Lower leg skin (tissue), 4 donors: ENCODE measurements around the gene TMEM164. TPM values are rescaled to one million over a fixed set of nuclear protein-coding genes. Genes with fewer than 3 reads are reported as not detected.
A peak's percentile ranks its signal among the peaks of the same experiment; 100 is the strongest.

Experiments used
- DNase-seq, 2 donors: peaks; one replicate each; pipeline ENCODE4 v3.0.0-alpha.2; 2019; ENCODE audit warnings: low spot score in 2 of 2
- H3K4me3 ChIP-seq: fragments of 200-600 bp; sonication (generic); 2 replicates; pipeline ENCODE4 v1.5.1; 2017; ENCODE audit warnings: mild to moderate bottlenecking, low read depth; ENCODE audit not compliant: poor library complexity, severe bottlenecking
- CTCF ChIP-seq, 3 donors: fragments of 450-650 bp; IDR thresholded peaks; one replicate each; pipeline ENCODE4 v1.5.1; 2016; ENCODE audit warnings: antibody characterized with exemption in 3 of 3, mild to moderate bottlenecking in 3 of 3, moderate library complexity in 2 of 3
- POLR2A ChIP-seq, 2 donors: fragments of 450-650 bp; IDR thresholded peaks; one replicate each; pipeline ENCODE4 v1.6.1; 2016 to 2017; ENCODE audit warnings: antibody characterized with exemption in 2 of 2, mild to moderate bottlenecking in 1 of 2, moderate library complexity in 1 of 2
- WGBS, 2 donors: methylation state at CpG; one replicate each; pipeline ENCODE4 v1.1.5; 2018; 5-methylcytosine and 5-hydroxymethylcytosine counted together
- intact Hi-C: fragments of 100-400 bp; cut with DNase I; formaldehyde crosslinking; loops from one replicate; pipeline ENCODE4 v1.15.0; 2023; ENCODE audit warnings: low total_unique reads
- total RNA-seq, 4 donors: library from RNA; depleted of rRNA; stranded (reverse); fragments of >200 nt; gene quantifications; one replicate each; pipeline ENCODE4 v1.1.0, GENCODE V29; 2016

TMEM164 gene
- total RNA-seq, 4 donors from 2014 or later: 39.4 to 73.2 (median 60.8) TPM

DNA sequence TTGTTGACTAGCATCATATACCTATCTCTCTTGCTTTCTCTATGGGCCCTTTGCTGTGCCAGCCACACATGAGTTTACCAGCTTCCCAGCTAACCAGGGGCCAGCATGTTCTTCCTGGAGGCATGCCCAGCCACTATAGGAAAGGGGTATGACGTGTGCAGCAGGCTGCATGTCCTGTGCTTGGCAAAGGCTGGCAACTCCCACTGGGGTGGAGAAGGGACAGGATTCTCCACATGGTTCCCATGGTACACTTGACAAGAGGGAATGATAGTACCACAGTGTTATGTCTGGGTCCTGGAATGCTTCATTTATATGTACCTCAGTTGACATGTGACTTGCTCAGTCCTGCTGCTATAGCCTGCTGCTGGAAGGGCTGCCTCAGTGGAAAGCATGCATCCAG lies 78.8 kb downstream of the TMEM164 start:
- no peak overlapping the region for H3K4me3 ChIP-seq
- TF ChIP-seq POLR2A (IDR thresholded peaks at IDR 0.05) (no peak), CTCF (IDR thresholded peaks at IDR 0.05) (no peak)
- DNase-seq: peak in 1 of 2 donors; percentile 14
- WGBS, 2 donors: 21 to 40% methylated on average over 1 of the region's 1 CpG
- intact Hi-C loops: no loop called here

DNA sequence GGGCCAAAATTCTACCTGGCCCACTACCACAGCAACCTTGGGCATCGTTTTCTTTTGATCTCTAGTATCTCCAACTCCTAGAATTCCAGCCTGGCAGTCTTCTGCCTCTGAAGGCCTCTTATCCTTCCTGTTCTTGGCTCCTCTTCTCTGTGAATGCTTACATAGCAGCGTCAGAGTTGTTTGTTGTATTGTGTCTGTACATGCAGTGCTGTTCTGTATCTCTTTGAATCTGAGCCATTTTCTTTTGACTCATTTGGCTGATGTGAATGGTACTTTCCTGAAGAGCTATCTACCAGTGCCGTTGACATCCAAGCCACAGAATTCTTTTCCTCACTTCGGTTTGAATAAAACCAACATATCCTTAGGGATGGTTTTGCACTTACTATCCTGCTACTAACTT lies 79.2 kb downstream of the TMEM164 start:
- DNase-seq: peak in 1 of 2 donors; percentile 16
- TF ChIP-seq CTCF (IDR thresholded peaks at IDR 0.05) (no peak), POLR2A (IDR thresholded peaks at IDR 0.05) (no peak)
- H3K4me3 ChIP-seq: no peak overlapping the region
- 13 to 33% methylated on average over 4 of the region's 4 CpGs for WGBS, 2 donors
- intact Hi-C loops: no loop called here

GRCh38 chrX:110086162-110086915 lies 83.4 kb downstream of the TMEM164 start:
- intact Hi-C loops: no loop called here
- no peak overlapping the region for H3K4me3 ChIP-seq
- TF ChIP-seq CTCF (IDR thresholded peaks at IDR 0.05) (no peak), POLR2A (IDR thresholded peaks at IDR 0.05) (no peak)
- no peak for DNase-seq

DNA sequence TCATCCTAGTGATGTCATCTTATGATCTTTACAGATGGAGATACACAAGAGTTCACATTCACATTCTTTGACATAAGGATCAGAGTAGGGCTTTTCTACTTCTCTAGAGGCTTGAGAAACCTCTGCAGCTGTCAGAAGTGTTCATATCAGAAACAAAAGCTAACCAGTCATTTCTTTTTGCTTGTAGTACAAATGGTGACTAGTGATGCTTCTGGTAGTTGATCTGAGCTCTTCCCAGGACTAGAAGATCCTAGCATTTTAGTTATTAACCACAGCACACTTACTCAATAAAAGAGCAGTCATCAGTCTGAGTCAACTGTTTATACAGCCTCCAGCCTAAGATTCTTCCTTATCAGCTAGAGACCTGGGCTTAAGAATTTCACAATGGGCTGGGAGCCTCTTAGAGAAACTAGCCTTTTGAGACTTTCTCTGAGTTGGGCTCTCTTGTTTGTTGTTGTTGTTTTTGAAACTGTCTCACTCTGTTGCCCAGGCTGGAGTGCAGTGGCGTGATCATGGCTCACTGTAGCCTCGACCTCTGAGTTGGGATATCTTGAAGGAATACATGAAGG lies 84.1 kb downstream of the TMEM164 start:
- H3K4me3 ChIP-seq: no peak overlapping the region
- TF ChIP-seq CTCF (IDR thresholded peaks at IDR 0.05) (no peak), POLR2A (IDR thresholded peaks at IDR 0.05) (no peak)
- intact Hi-C loops: no loop called here
- WGBS, 2 donors: 73 to 96% methylated on average over 2 of the region's 2 CpGs
- DNase-seq: no peak

GRCh38 chrX:110087485-110088356 lies 84.8 kb downstream of the TMEM164 start:
- DNase-seq: no peak
- TF ChIP-seq POLR2A (IDR thresholded peaks at IDR 0.05) (no peak), CTCF (IDR thresholded peaks at IDR 0.05) (no peak)
- intact Hi-C loops: no loop called here
- H3K4me3 ChIP-seq: no peak overlapping the region
- 59 to 88% methylated on average over 4 of the region's 4 CpGs for WGBS, 2 donors
